ENCODE data around the gene RGS7. TPM values are rescaled to one million over a fixed set of nuclear protein-coding genes. Genes with fewer than 3 reads are reported as not detected.
"Not testable (repeated sequence)": the region's sequence is repeated elsewhere in the genome, so short reads cannot be mapped to it uniquely, and the experiment has no call there.

Gene RGS7
- total RNA-seq, 4 donors from 2014 or later: 0.47 TPM; not detected in 3

DNA sequence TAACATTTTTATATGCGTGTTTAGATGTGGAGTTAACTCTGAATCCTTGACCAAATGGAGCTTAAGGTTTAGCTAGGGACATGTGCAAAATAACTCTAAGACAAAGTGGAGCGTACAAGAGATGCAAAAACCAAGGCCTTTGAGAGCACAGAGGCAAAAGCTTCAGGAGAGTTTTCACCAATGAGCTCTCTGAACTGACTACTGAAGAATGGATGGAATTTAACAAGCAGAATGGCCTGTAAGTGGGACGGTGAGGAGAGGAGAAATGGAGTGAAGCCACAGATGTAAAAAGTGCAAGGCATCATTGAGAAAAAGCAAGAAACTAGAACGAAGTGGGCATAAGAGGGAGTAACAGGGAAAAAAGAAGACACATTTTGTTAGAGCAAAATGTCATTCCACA is 260.0 kb downstream of the RGS7 start:
- no peak for TF ChIP-seq CTCF (IDR thresholded peaks at IDR 0.05)
- DNase-seq (ENCODE audit: low spot score): no peak
- no peak for ATAC-seq (ENCODE audit: low FRiP score)

GRCh38 chr1:241095847-241096246 is 261.2 kb downstream of the RGS7 start:
- no peak for TF ChIP-seq CTCF (IDR thresholded peaks at IDR 0.05)
- no peak for ATAC-seq (ENCODE audit: low FRiP score)

DNA sequence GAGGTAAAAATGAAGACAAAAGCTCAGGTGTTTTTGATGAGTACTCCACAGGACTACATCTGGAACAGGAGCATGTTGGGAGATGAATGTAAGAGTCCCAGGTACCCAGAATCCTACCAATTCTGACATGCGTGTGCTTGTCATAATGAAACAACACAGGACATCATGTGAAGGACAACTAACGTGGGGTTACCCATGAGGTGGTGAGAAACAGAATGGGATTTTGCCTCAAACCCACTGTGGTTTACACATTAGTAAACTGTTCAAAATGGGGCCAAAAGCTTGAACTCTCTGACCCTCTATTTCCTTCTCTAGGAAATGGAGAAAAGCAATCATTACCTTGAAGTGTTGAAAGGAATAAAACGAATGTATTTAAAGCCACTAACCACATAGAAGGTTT is 266.2 kb downstream of the RGS7 start:
- no peak for TF ChIP-seq CTCF (IDR thresholded peaks at IDR 0.05)
- no peak for ATAC-seq (ENCODE audit: low FRiP score)
- DNase-seq (ENCODE audit: low spot score): no peak

More at GRCh38 chr1:241095847-241096246, 261.2 kb downstream of the RGS7 start:
- no peak for DNase-seq (ENCODE audit: low spot score)

DNA sequence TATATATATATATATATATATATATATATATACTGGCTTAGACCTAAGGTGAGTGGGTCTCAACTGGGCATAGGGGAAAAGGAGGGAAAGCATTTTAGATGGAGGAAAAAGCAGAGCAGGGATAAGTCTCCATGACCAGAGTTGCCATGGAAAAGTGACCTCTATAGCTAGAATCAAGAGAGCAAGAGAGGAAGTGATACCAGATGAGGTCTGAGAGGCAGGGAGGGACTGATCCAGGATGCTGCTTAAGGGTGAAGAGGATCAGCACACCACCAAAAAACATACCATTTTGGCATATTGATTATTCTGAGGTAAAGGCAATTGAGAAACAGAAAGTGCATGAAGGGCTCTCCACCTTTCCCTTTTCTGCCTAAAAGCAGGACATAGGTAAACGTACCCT is 267.9 kb downstream of the RGS7 start:
- DNase-seq (ENCODE audit: low spot score); ATAC-seq (ENCODE audit: low FRiP score): not testable (repeated sequence)

- DNase-seq (ENCODE audit: low spot score); ATAC-seq (ENCODE audit: low FRiP score): not testable (repeated sequence)
These were observed 268.9 kb downstream of the RGS7 start for GRCh38 chr1:241088075-241088474.

GRCh38 chr1:241086686-241087085 is 270.3 kb downstream of the RGS7 start:
- no peak for ATAC-seq (ENCODE audit: low FRiP score)
- TF ChIP-seq CTCF (IDR thresholded peaks at IDR 0.05): no peak
- no peak for DNase-seq (ENCODE audit: low spot score)

- ATAC-seq (ENCODE audit: low FRiP score): no peak
- no peak for DNase-seq (ENCODE audit: low spot score)
These were observed 273.7 kb downstream of the RGS7 start for GRCh38 chr1:241083285-241083684.

GRCh38 chr1:241081473-241081872 is 275.5 kb downstream of the RGS7 start:
- ATAC-seq (ENCODE audit: low FRiP score) (no peak), DNase-seq (ENCODE audit: low spot score) (no peak)
- TF ChIP-seq CTCF (IDR thresholded peaks at IDR 0.05): no peak

More at GRCh38 chr1:241083285-241083684, 273.7 kb downstream of the RGS7 start:
- TF ChIP-seq CTCF (IDR thresholded peaks at IDR 0.05): no peak
